AG10803 (cell line): ENCODE measurements around the gene RIN3.

Experiments used
- DNase-seq: peaks from one replicate; pipeline ENCODE4 v3.0.0; 2010; ENCODE audit warnings: low read depth
- H3K4me3 ChIP-seq: 2 replicates; pipeline ENCODE4 v1.5.1; 2011; ENCODE audit warnings: mild to moderate bottlenecking, low read length, control low read depth
- TF ChIP-seq, protein P1 (sequence below): conservative IDR thresholded peaks from 2 replicates; pipeline ENCODE4 v1.5.1; 2011; ENCODE audit warnings: mild to moderate bottlenecking, low read length, control low read depth, inconsistent platforms

The RIN3 gene

DNA sequence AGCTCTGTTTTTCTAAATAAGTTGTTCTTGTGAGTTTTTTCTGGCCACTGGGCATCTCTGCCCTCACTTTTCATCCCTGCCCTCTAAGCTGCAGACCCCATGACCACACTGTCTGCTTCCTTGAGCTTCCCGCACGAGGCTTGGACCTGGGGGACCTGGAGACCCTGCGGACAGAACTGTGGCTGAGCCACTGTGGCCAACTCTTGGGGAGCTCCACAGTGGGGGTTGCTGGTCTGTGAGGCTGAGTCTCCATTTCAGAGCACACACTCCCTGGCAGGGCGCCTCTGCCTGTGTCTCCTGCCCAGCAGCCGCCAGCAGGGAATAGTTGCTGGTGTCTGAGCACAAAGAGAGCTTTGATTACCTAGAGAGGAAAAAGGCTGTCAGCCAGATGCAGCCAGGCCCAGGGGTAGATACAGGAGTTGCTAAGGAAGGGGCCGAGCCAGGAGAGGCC is 13.1 kb upstream of the RIN3 start:
- no peak for DNase-seq

GRCh38 chr14:92501891-92502351 is 11.7 kb upstream of the RIN3 start:
- TF ChIP-seq, protein P1, sequence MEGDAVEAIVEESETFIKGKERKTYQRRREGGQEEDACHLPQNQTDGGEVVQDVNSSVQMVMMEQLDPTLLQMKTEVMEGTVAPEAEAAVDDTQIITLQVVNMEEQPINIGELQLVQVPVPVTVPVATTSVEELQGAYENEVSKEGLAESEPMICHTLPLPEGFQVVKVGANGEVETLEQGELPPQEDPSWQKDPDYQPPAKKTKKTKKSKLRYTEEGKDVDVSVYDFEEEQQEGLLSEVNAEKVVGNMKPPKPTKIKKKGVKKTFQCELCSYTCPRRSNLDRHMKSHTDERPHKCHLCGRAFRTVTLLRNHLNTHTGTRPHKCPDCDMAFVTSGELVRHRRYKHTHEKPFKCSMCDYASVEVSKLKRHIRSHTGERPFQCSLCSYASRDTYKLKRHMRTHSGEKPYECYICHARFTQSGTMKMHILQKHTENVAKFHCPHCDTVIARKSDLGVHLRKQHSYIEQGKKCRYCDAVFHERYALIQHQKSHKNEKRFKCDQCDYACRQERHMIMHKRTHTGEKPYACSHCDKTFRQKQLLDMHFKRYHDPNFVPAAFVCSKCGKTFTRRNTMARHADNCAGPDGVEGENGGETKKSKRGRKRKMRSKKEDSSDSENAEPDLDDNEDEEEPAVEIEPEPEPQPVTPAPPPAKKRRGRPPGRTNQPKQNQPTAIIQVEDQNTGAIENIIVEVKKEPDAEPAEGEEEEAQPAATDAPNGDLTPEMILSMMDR = no peak
- DNase-seq = peak; percentile 95

More for the DNA sequence above, 13.1 kb upstream of the RIN3 start:
- no peak overlapping the region for H3K4me3 ChIP-seq
- TF ChIP-seq, protein P1 = no peak

GRCh38 chr14:92502541-92503286 is 10.9 kb upstream of the RIN3 start:
- TF ChIP-seq, protein P1 = no peak
- H3K4me3 ChIP-seq = no peak overlapping the region

More at GRCh38 chr14:92501891-92502351, 11.7 kb upstream of the RIN3 start:
- no peak overlapping the region for H3K4me3 ChIP-seq

GRCh38 chr14:92503756-92504491 is 9.7 kb upstream of the RIN3 start:
- no peak overlapping the region for H3K4me3 ChIP-seq
- DNase-seq = peak; percentile 79
- TF ChIP-seq, protein P1 = no peak; the same call in 1 of the 2 replicates

More at GRCh38 chr14:92502541-92503286, 10.9 kb upstream of the RIN3 start:
- no peak for DNase-seq

- TF ChIP-seq, protein P1 = no peak
- no peak overlapping the region for H3K4me3 ChIP-seq
- no peak for DNase-seq
Observed at GRCh38 chr14:92505826-92506225, 7.8 kb upstream of the RIN3 start.

- TF ChIP-seq, protein P1 = no peak
- no peak for DNase-seq
- no peak overlapping the region for H3K4me3 ChIP-seq
Observed at GRCh38 chr14:92506231-92506630, 7.3 kb upstream of the RIN3 start.
